Fibroblast of skin of abdomen (primary cell): ENCODE measurements around the gene PHACTR1.

ENCODE experiments used
- DNase-seq: peaks from one replicate; pipeline ENCODE4 v3.0.0-alpha.2; 2013

The PHACTR1 gene

GRCh38 chr6:13166269-13166668 lies 449.7 kb downstream of the PHACTR1 start:
- DNase-seq = no peak

- DNase-seq = no peak
Measured at GRCh38 chr6:13166916-13167315, 450.3 kb downstream of the PHACTR1 start.

GRCh38 chr6:13172291-13172690 lies 455.7 kb downstream of the PHACTR1 start:
- no peak for DNase-seq

GRCh38 chr6:13175087-13175486 lies 458.5 kb downstream of the PHACTR1 start:
- DNase-seq = no peak

- DNase-seq = no peak
Measured at GRCh38 chr6:13175759-13176158, 459.2 kb downstream of the PHACTR1 start.

GRCh38 chr6:13177664-13178063 lies 461.1 kb downstream of the PHACTR1 start:
- DNase-seq = no peak

GRCh38 chr6:13178107-13178506 lies 461.5 kb downstream of the PHACTR1 start:
- DNase-seq = no peak

GRCh38 chr6:13180538-13180937 lies 464.0 kb downstream of the PHACTR1 start:
- DNase-seq = no peak

- DNase-seq = no peak
Measured at GRCh38 chr6:13181393-13181792, 464.8 kb downstream of the PHACTR1 start.

- no peak for DNase-seq
Measured at GRCh38 chr6:13183415-13184088, 467.0 kb downstream of the PHACTR1 start.

- DNase-seq = no peak
Measured at GRCh38 chr6:13184089-13184468, 467.5 kb downstream of the PHACTR1 start.

- no peak for DNase-seq
Measured at GRCh38 chr6:13184547-13184946, 468.0 kb downstream of the PHACTR1 start.

GRCh38 chr6:13186861-13187260 lies 470.3 kb downstream of the PHACTR1 start:
- DNase-seq = no peak

GRCh38 chr6:13187692-13188091 lies 471.1 kb downstream of the PHACTR1 start:
- DNase-seq = no peak

- no peak for DNase-seq
Measured at GRCh38 chr6:13188306-13188705, 471.7 kb downstream of the PHACTR1 start.

GRCh38 chr6:13189710-13190109 lies 473.1 kb downstream of the PHACTR1 start:
- no peak for DNase-seq

- DNase-seq = peak; percentile 36
Measured at GRCh38 chr6:13190376-13190775, 473.8 kb downstream of the PHACTR1 start.

- no peak for DNase-seq
Measured at GRCh38 chr6:13191461-13191860, 474.9 kb downstream of the PHACTR1 start.

- peak; percentile 59 for DNase-seq
Measured at GRCh38 chr6:13194852-13195251, 478.3 kb downstream of the PHACTR1 start.

GRCh38 chr6:13195803-13196202 lies 479.2 kb downstream of the PHACTR1 start:
- DNase-seq = no peak

- no peak for DNase-seq
Measured at GRCh38 chr6:13198168-13198567, 481.6 kb downstream of the PHACTR1 start.

GRCh38 chr6:13201336-13201735 lies 484.8 kb downstream of the PHACTR1 start:
- no peak for DNase-seq

GRCh38 chr6:13203145-13203544 lies 486.6 kb downstream of the PHACTR1 start:
- no peak for DNase-seq

GRCh38 chr6:13205106-13205505 lies 488.5 kb downstream of the PHACTR1 start:
- DNase-seq = no peak

GRCh38 chr6:13212096-13212495 lies 495.5 kb downstream of the PHACTR1 start:
- DNase-seq = no peak
